VCaP (cell line): ENCODE measurements around the gene MYO16.
"Not testable (repeated sequence)": the region's sequence is repeated elsewhere in the genome, so short reads cannot be mapped to it uniquely, and the experiment has no call there.

ENCODE experiments used
- H3K27ac ChIP-seq: fragments of 450-650 bp; 2 replicates; pipeline ENCODE4 v1.5.1; 2017
- CTCF ChIP-seq: fragments of 450-650 bp; conservative IDR thresholded peaks from 2 replicates; pipeline ENCODE4 v1.5.1; 2017; ENCODE audit warnings: mild to moderate bottlenecking, moderate library complexity

MYO16 gene

GRCh38 chr13:109214393-109214792 lies 585.0 kb downstream of the MYO16 start:
- TF ChIP-seq CTCF: no peak

GRCh38 chr13:109215377-109215776 lies 586.0 kb downstream of the MYO16 start:
- no peak for TF ChIP-seq CTCF
- no peak overlapping the region for H3K27ac ChIP-seq

More at GRCh38 chr13:109214393-109214792, 585.0 kb downstream of the MYO16 start:
- H3K27ac ChIP-seq: no peak overlapping the region

- H3K27ac ChIP-seq: not testable (repeated sequence)
Observed at GRCh38 chr13:109217510-109217909, 588.1 kb downstream of the MYO16 start.

GRCh38 chr13:109220631-109221030 lies 591.2 kb downstream of the MYO16 start:
- no peak for TF ChIP-seq CTCF
- H3K27ac ChIP-seq: no peak overlapping the region

- H3K27ac ChIP-seq: no peak overlapping the region
- no peak for TF ChIP-seq CTCF
Observed at GRCh38 chr13:109224033-109224432, 594.6 kb downstream of the MYO16 start.

- H3K27ac ChIP-seq: no peak overlapping the region
- no peak for TF ChIP-seq CTCF
Observed at GRCh38 chr13:109226631-109227030, 597.2 kb downstream of the MYO16 start.

GRCh38 chr13:109227344-109227940 lies 598.0 kb downstream of the MYO16 start:
- H3K27ac ChIP-seq: no peak overlapping the region
- no peak for TF ChIP-seq CTCF

GRCh38 chr13:109228211-109228610 lies 598.8 kb downstream of the MYO16 start:
- no peak overlapping the region for H3K27ac ChIP-seq
- TF ChIP-seq CTCF: no peak; the same call in 1 of the 2 replicates
